Colonic mucosa (tissue), 4 donors: ENCODE data around the gene ADGRD1. TPM values are rescaled to one million over a fixed set of nuclear protein-coding genes. Genes with fewer than 3 reads are reported as not detected.

Experiments
- DNase-seq: peaks from one replicate; pipeline ENCODE4 v3.0.0-alpha.2; 2020
- H3K27ac ChIP-seq: fragments of 200-600 bp; one replicate; pipeline ENCODE4 v1.8.0; 2021
- H3K27me3 ChIP-seq: fragments of 200-600 bp; one replicate; pipeline ENCODE4 v1.8.0; 2021
- H3K36me3 ChIP-seq: fragments of 200-600 bp; one replicate; pipeline ENCODE4 v1.8.0; 2021
- H3K4me1 ChIP-seq: fragments of 200-600 bp; one replicate; pipeline ENCODE4 v1.8.0; 2021; ENCODE audit warnings: mild to moderate bottlenecking
- H3K4me3 ChIP-seq: fragments of 200-600 bp; one replicate; pipeline ENCODE4 v1.8.0; 2021
- H3K9ac ChIP-seq, 2 donors: one replicate each; pipeline ENCODE4 v1.7.0; 2013; ENCODE audit warnings: control low read depth in 2 of 2, low read depth in 2 of 2, low read length in 2 of 2
- H3K9me3 ChIP-seq: fragments of 200-600 bp; one replicate; pipeline ENCODE4 v1.8.0; 2021
- CTCF ChIP-seq: fragments of 200-600 bp; IDR thresholded peaks from one replicate; pipeline ENCODE4 v1.8.0; 2022; ENCODE audit warnings: antibody characterized with exemption, mild to moderate bottlenecking
- intact Hi-C: fragments of 100-400 bp; cut with DNase I; formaldehyde crosslinking; loops from one replicate; pipeline ENCODE4 v1.14.1; 2022
- total RNA-seq, 2 donors: library from RNA; stranded (reverse); fragmentation: NEBNext Ultra II Directional in 1 of 2; extraction: Animal tissue kit (Norgen Biotek cat#: 25700) in 1 of 2; gene quantifications; one replicate each; pipeline ENCODE4 v1.2.1, GENCODE V29; 2021
- donor health status: healthy.
- donor health status: DM: no; HTN: no; CAD: no.
- donor health status: DM: no; HTN: no; CAD: no.

Gene ADGRD1
- total RNA-seq, 2 donors from 2014 or later, result 3.5 to 3.6 TPM

- H3K4me1 ChIP-seq, result no peaks in the 10 kb centered on the region
- TF ChIP-seq CTCF, result no peak
- no peaks in the 10 kb centered on the region for H3K27me3 ChIP-seq
- H3K36me3 ChIP-seq, result no peaks in the 10 kb centered on the region
- no peak for DNase-seq
- H3K9ac ChIP-seq, result no peak overlapping the region
- H3K27ac ChIP-seq, result no peak overlapping the region
- H3K9me3 ChIP-seq, result no peaks in the 10 kb centered on the region
- intact Hi-C loops, result no loop called here
- H3K4me3 ChIP-seq, result no peak overlapping the region
Measured at GRCh38 chr12:131085125-131085815, 131.6 kb downstream of the ADGRD1 start.

- intact Hi-C loops, result no loop called here
- DNase-seq, result no peak
- Histone ChIP-seq H3K9ac (no peak overlapping the region), H3K9me3 (no peaks in the 10 kb centered on the region), H3K36me3 (no peaks in the 10 kb centered on the region), H3K27ac (no peak overlapping the region), H3K4me3 (no peak overlapping the region), H3K27me3 (no peaks in the 10 kb centered on the region), H3K4me1 (no peaks in the 10 kb centered on the region)
- TF ChIP-seq CTCF, result no peak
Measured at GRCh38 chr12:131085816-131086591, 132.3 kb downstream of the ADGRD1 start.

DNA sequence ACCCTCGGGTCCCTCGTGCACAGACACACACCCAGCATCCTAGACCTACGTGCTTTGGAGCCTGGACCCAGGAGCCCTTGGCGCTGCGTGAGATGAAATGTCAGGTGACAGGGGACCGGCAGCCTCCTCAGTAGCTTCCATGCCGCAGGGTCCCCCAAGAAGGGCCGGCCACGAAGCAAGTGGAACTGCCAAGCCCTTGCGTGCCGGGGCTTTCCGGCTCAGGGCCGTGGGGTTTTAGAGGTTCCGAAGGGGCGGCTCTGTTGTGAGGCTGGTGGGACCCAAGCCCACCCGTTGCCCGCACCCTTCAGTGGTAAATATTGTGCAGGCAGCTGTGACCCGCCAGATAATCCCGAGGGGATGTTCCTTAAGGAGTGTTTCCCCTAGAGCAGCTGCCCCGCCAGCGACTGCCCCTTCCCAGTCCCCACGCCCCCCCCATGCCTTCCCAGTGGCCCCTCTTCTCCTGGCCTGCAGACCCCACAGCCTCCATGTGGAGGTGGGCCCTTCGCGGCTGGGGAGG, 133.7 kb downstream of the ADGRD1 start:
- intact Hi-C loops, result no loop called here

GRCh38 chr12:131087991-131088700, 134.4 kb downstream of the ADGRD1 start:
- Histone ChIP-seq H3K27ac (no peak overlapping the region), H3K4me3 (no peak overlapping the region), H3K4me1 (no peaks in the 10 kb centered on the region), H3K36me3 (no peaks in the 10 kb centered on the region), H3K9ac (no peak overlapping the region), H3K9me3 (no peaks in the 10 kb centered on the region), H3K27me3 (no peaks in the 10 kb centered on the region)
- no peak for DNase-seq
- intact Hi-C loops, result no loop called here
- no peak for TF ChIP-seq CTCF

More for the DNA sequence above, 133.7 kb downstream of the ADGRD1 start:
- DNase-seq, result no peak
- no peaks in the 10 kb centered on the region for H3K36me3 ChIP-seq
- no peak for TF ChIP-seq CTCF
- H3K4me3 ChIP-seq, result no peak overlapping the region
- no peak overlapping the region for H3K27ac ChIP-seq
- H3K27me3 ChIP-seq, result no peaks in the 10 kb centered on the region
- no peak overlapping the region for H3K9ac ChIP-seq
- H3K9me3 ChIP-seq, result no peaks in the 10 kb centered on the region
- H3K4me1 ChIP-seq, result no peaks in the 10 kb centered on the region

- Histone ChIP-seq H3K27me3 (no peaks in the 10 kb centered on the region), H3K9me3 (no peaks in the 10 kb centered on the region), H3K27ac (no peak overlapping the region), H3K4me3 (no peak overlapping the region), H3K9ac (no peak overlapping the region), H3K4me1 (no peaks in the 10 kb centered on the region), H3K36me3 (no peaks in the 10 kb centered on the region)
- intact Hi-C loops, result no loop called here
- no peak for TF ChIP-seq CTCF
- no peak for DNase-seq
Measured at GRCh38 chr12:131088701-131089530, 135.2 kb downstream of the ADGRD1 start.
